Keratinocyte (primary cell): ENCODE measurements around the gene ABI3BP.

Experiments used
- EZH2 ChIP-seq: IDR thresholded peaks from one replicate; pipeline ENCODE4 v1.6.1; 2012; ENCODE audit warnings: inconsistent platforms, mild to moderate bottlenecking, low read length, moderate library complexity
- TF ChIP-seq, protein P1 (sequence below), 3 experiments: IDR thresholded peaks in 1 of 3; conservative IDR thresholded peaks in 1 of 3; optimal IDR thresholded peaks in 1 of 3; 2 replicates in 2 of 3; 3 replicates in 1 of 3; pipeline versions ENCODE3 to v1.5.1; 2011; ENCODE audit warnings: low read length in 3 of 3, mild to moderate bottlenecking in 3 of 3, moderate library complexity in 2 of 3, control low read depth in 1 of 3, inconsistent platforms in 1 of 3; ENCODE audit not compliant: insufficient read depth in 2 of 3; ENCODE audit errors: extremely low read depth in 1 of 3

DNA sequence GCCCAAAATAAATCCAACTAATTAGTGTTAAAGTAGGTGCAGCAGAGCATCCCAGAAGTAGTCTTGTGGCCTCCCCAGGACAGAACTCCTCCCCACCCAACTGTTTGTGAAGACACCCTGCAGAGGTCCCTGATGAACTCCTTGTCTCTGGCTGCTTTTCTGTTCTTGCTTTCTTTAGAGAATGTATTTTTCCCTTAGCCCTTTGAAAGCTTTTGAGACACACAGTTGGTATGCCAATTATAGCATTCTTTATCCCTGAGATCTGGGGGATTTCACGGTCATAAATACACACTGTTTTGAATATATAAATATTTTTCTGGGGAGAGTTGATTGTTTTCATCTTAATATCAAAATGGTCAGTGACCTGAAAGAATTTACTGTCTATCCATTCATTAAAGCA is 274.1 kb downstream of the ABI3BP start:
- TF ChIP-seq, protein P1, sequence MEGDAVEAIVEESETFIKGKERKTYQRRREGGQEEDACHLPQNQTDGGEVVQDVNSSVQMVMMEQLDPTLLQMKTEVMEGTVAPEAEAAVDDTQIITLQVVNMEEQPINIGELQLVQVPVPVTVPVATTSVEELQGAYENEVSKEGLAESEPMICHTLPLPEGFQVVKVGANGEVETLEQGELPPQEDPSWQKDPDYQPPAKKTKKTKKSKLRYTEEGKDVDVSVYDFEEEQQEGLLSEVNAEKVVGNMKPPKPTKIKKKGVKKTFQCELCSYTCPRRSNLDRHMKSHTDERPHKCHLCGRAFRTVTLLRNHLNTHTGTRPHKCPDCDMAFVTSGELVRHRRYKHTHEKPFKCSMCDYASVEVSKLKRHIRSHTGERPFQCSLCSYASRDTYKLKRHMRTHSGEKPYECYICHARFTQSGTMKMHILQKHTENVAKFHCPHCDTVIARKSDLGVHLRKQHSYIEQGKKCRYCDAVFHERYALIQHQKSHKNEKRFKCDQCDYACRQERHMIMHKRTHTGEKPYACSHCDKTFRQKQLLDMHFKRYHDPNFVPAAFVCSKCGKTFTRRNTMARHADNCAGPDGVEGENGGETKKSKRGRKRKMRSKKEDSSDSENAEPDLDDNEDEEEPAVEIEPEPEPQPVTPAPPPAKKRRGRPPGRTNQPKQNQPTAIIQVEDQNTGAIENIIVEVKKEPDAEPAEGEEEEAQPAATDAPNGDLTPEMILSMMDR (optimal IDR thresholded peaks at IDR 0.05 in 1 of 3, IDR thresholded peaks at IDR 0.05 in 1 of 3, conservative IDR thresholded peaks at IDR 0.05 in 1 of 3; ENCODE audit: extremely low read depth in 1 of 3, insufficient read depth in 2 of 3, low read length in 3 of 3): no peak
- no peak for TF ChIP-seq EZH2
